ENCODE data around the gene PCSK2. TPM values are rescaled to one million over a fixed set of nuclear protein-coding genes. Genes with fewer than 3 reads are reported as not detected.

The PCSK2 gene
- total and polyA plus RNA-seq, 4 donors = 0.51 to 9.8 (median 1.5) TPM

DNA sequence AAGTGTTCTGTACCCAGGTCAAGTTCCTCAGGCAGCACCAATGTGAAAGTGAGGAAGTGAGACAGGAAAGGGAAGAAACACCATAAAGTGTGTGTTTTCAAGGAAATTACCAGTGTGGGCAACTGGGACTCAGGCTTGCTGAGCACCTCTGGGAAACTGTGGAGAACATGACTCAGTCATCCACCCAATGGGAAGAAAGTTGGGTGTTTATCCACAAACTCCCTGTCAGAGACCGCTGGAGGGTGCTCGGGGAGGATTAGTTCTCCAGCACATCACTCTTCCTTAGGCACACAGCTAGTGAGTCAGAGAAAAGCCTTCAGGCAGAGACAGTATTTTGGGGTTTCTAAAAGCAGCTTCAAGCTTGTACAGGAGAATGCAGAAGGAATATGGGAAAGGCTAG, 93.6 kb downstream of the PCSK2 start:
- WGBS, 2 donors = 66 to 84% methylated on average over 2 of the region's 2 CpGs
- no peaks in the 10 kb centered on the region for H3K36me3 ChIP-seq (ENCODE audit: control insufficient read depth in 4 of 4, insufficient read depth in 4 of 4, low read length in 4 of 4)
- H3K27ac ChIP-seq (ENCODE audit: low read depth in 1 of 2, low read length in 1 of 2) = no peak overlapping the region
- peaks cover 0 to under 1% (median 0%) of the 10 kb centered on the region in 4 donors for H3K9me3 ChIP-seq (ENCODE audit: control insufficient read depth in 4 of 4, insufficient read depth in 3 of 4, low read length in 3 of 4)
- H3K4me1 ChIP-seq (ENCODE audit: control insufficient read depth in 5 of 5, insufficient read depth in 5 of 5, low read length in 5 of 5) = peaks cover 0 to 3% (median 0%) of the 10 kb centered on the region in 5 donors
- TF ChIP-seq CTCF (IDR thresholded peaks at IDR 0.05; ENCODE audit: control extremely low read depth, extremely low read depth) = no peak
- H3K9ac ChIP-seq (ENCODE audit: insufficient read depth in 1 of 2, low read length in 2 of 2) = no peak overlapping the region
- peaks cover 0 to 36% (median 26%) of the 10 kb centered on the region in 3 donors for H3K27me3 ChIP-seq (ENCODE audit: control insufficient read depth in 3 of 3, insufficient read depth in 3 of 3, low read length in 2 of 3)
- H3K4me3 ChIP-seq = no peak overlapping the region
- no peak for ATAC-seq (ENCODE audit: insufficient read depth, low FRiP score)
- DNase-seq = no peak

DNA sequence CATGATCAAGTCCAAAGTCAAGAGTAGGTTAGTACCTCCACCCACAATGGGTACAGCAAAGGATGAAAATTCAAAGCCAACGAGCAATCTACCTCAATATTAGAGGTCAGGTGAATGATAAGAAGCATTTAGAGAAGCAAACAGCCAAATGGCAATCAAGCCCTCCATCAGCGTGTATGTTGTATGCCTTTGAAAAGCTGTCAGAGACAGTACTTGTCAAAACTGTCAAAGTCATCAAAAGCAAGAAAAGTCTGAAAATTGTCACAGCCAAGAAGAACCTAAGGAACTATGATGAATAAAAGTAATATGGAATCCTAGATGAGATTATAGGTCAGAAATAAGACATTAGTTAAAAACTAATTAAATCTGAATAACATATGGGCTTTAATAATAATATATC, 99.3 kb downstream of the PCSK2 start:
- WGBS, 2 donors = 80 to 86% methylated on average over 2 of the region's 2 CpGs
- no peak for ATAC-seq (ENCODE audit: insufficient read depth, low FRiP score)

DNA sequence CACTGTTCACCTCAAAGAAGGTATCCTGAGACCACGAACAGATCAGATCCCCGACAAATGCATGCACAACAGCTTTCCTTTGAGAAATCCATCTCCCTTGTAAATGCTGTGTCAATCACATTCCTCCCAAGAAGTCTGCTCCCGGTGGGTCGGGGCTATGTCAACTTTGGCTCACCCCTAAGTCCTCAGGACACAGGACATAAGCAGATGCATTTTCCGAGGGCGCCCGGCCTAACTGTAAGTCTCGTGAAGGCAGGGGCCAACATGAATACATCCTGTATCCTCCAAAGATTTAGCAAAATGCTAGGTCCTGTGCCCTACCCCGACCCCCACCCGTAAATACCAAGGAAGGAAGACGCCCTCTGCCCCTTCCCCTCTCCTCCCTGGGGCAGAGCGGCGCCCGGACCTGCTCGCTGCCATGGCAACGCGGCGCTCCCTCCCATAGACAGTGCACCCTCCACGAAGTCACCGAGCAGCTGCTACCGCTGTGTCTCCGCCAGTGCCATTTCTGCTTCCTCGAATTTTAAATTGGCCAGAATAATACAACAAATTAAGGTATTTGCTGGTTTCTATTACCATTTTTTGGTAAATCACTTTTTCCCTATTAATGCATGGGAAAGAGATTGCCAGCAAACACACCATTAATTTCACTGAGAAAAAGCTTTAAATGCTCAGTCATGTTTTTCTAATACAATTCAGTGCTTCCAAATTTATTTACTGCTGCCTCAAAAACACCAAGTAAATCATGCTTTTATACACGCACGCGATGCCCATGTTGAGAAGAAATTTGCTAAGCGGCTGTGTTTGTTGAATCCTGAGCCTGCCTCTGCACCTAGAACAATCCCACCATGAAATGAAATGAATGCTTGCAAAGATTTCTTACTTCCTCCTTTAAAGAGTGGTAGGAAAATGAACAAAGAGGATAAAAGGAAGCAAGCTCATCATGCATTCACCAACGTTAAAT, 100.6 kb downstream of the PCSK2 start:
- no peak for TF ChIP-seq CTCF (IDR thresholded peaks at IDR 0.05; ENCODE audit: control extremely low read depth, extremely low read depth)
- H3K9ac ChIP-seq (ENCODE audit: insufficient read depth in 1 of 2, low read length in 2 of 2) = no peak overlapping the region
- no peak overlapping the region for H3K4me3 ChIP-seq
- ATAC-seq (ENCODE audit: insufficient read depth, low FRiP score) (no peak), DNase-seq (no peak)
- peaks cover 0 to 31% (median 29%) of the 10 kb centered on the region in 3 donors for H3K27me3 ChIP-seq (ENCODE audit: control insufficient read depth in 3 of 3, insufficient read depth in 3 of 3, low read length in 2 of 3)
- peaks cover 0 to 5% (median 0%) of the 10 kb centered on the region in 4 donors for H3K9me3 ChIP-seq (ENCODE audit: control insufficient read depth in 4 of 4, insufficient read depth in 3 of 4, low read length in 3 of 4)
- WGBS, 2 donors = 20 to 26% methylated on average over 24 to 28 of the region's 28 CpGs
- no peaks in the 10 kb centered on the region for H3K36me3 ChIP-seq (ENCODE audit: control insufficient read depth in 4 of 4, insufficient read depth in 4 of 4, low read length in 4 of 4)
- H3K4me1 ChIP-seq (ENCODE audit: control insufficient read depth in 5 of 5, insufficient read depth in 5 of 5, low read length in 5 of 5) = no peaks in the 10 kb centered on the region
- no peak overlapping the region for H3K27ac ChIP-seq (ENCODE audit: low read depth in 1 of 2, low read length in 1 of 2)

More for the DNA sequence above, 99.3 kb downstream of the PCSK2 start:
- H3K36me3 ChIP-seq (ENCODE audit: control insufficient read depth in 4 of 4, insufficient read depth in 4 of 4, low read length in 4 of 4) = no peaks in the 10 kb centered on the region
- H3K27ac ChIP-seq (ENCODE audit: low read depth in 1 of 2, low read length in 1 of 2) = no peak overlapping the region
- peaks cover 0 to 5% (median 0%) of the 10 kb centered on the region in 4 donors for H3K9me3 ChIP-seq (ENCODE audit: control insufficient read depth in 4 of 4, insufficient read depth in 3 of 4, low read length in 3 of 4)
- H3K4me1 ChIP-seq (ENCODE audit: control insufficient read depth in 5 of 5, insufficient read depth in 5 of 5, low read length in 5 of 5) = no peaks in the 10 kb centered on the region
- no peak overlapping the region for H3K9ac ChIP-seq (ENCODE audit: insufficient read depth in 1 of 2, low read length in 2 of 2)
- H3K27me3 ChIP-seq (ENCODE audit: control insufficient read depth in 3 of 3, insufficient read depth in 3 of 3, low read length in 2 of 3) = peaks cover 0 to 31% (median 29%) of the 10 kb centered on the region in 3 donors
- no peak for TF ChIP-seq CTCF (IDR thresholded peaks at IDR 0.05; ENCODE audit: control extremely low read depth, extremely low read depth)
- H3K4me3 ChIP-seq = no peak overlapping the region
- no peak for DNase-seq

Measured in lung (tissue), 12 donors.